Embryonic facial prominence (tissue), 1 donor: ENCODE data around the gene RGPD6.
"Not testable (repeated sequence)": the region's sequence is repeated elsewhere in the genome, so short reads cannot be mapped to it uniquely, and the experiment has no call there.

ENCODE experiments used
- DNase-seq: peaks from one replicate; pipeline ENCODE4 v3.0.0-alpha.2; 2016; ENCODE audit errors: extremely low spot score

The RGPD6 gene

DNA sequence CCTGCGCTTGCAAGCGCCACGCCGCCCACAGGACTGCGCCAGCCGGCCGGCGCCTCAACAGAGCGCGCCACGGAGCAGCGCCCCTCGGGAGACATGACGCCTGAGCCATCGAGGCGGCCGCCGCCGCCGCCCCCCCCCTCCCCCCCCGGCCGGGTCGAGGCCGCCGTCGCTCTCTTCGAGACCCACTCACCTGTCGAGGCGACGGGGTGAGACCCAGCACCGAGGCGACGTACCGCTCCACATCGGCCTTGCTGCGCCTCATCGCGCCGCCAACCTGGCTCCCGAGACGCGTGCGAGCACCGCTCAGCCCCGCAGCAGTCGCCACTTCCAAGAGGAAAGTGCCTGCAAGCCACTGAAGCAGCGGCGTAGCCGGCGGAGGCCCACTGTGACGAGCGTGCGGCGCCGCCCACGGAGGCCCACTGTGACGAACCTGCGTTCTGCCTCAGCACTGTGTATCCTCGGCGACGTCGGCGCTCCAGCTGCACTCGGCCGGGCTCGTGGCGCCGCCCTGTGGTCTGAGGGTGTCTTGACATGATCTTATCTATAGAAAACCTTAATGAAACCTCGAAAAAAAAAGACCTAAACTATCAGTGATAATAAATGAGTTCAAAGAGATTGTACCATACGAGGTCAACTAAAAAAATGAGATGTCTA, at the start of gene RGPD6:
TSS of gene RGPD6 (minus strand) at position 460 of the 654 bp plus-strand sequence. CDS start at position 262, 198 bp downstream.
- not testable (repeated sequence) for DNase-seq

DNA sequence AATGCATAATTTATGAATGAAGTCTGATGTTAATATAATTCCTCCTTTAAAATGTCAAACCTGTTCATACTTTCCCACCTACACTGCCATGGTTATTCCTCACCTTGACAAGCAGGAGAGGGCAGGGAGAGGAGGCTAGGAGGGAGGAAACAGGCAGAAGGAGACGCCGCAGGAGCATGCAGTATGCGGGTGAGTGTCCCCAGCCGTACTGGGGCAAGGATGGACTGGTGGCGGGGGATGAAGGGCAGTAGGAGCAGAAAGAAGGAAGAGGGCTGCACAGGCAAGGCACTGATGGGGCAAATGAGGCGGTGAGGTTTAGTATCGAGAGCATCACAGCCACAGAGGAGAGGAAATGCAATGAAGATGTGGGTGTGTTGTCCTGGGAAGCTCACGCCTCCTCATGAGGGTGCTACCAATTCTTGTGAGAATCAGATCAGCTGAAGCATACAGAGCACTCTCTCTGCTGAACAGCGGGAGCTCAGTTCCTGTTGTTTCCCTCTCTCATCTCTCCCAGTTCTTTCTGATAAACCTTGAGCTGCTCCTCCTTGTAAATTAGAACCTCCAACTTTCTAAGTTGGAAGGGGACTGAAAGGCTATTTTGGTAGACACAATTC, 42.4 kb upstream of the RGPD6 start:
- DNase-seq, result not testable (repeated sequence)

DNA sequence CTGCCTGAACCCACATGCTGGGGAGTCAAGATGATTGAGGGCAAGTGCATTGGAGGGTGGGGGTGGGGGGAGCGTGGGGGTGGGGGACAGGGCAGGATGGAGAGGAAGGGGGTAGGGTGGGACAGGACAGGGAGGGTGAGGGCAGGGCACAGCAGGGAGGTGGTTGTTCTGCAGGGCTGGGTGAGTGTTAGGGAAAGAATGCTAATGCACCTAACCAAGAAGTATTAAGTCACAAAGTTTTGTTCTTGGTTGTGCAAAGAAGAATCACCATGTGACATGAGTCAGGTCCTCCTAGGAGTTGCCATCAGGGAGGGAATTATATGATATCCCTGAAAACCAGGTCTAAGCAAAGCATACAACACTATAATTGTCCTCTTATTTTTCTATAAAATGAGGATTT, 36.9 kb upstream of the RGPD6 start:
- DNase-seq, result not testable (repeated sequence)

DNA sequence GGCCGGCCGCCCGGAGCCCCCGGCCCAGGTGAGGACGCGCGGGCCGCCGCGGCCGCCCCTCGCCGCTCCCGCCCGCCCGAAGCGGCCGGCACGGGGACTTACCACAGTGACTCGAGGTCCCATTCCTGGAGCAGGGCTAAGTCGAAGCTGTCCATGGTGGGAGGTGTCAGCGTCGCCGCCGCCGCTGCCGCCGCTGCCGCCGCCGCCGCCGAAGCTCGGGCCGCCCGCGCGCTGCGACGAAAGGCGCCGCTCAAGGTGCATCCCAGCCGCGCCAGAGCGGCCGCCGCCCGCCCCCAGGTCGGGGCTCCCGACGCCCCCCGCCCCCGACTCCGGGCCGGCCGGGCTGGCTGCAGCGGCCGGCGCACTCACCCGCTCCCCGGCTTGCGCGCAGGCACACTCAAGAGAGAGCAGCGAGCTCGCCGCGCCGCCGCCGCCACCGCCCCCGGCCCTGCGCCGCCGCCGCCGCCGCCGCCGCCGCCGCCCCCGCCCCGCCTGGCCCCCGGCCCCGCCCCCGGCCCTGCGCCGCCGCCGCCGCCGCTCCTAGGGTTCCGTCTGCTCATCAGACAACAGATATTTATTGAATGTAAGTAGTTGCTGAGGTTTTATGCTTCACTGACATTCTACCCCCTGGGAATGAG, 33.7 kb upstream of the RGPD6 start:
- not testable (repeated sequence) for DNase-seq

DNA sequence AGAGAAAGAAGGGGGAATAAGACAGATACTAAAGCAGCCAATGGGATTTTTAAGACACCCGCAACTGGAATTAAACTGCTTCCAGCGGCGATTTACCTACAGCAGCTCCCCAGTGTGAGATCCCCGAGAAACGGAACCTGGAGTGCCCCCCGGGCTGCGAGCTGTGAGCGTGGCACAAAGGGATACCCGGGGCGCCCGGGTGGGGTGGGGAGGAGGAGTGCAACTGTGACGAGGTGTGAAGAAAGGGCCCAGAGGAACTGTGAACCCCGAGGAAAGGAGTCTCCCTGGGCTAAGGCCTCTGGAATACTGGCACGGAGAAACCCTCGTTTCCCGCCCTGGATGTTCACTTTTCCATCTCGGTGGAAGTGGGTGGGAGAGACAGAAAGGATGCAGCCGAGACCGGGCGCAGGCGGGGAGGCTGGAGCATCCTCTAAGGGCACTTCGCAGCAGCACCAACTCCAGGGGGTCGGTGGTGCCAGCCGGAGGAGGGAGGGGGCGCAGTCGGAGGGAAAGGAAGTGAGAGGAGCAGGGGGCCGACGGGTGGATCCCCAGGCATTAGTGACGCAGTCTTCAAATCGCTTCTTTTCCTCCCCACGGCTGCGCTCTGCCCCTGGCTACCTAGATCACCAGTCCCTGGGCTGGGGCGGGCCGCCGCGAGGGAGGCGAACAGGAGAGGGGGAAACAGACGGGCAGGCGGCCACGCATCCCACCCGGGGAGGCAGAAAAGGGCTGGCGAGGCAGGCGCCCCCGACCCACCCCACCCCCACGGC, 33.0 kb upstream of the RGPD6 start:
- not testable (repeated sequence) for DNase-seq

DNA sequence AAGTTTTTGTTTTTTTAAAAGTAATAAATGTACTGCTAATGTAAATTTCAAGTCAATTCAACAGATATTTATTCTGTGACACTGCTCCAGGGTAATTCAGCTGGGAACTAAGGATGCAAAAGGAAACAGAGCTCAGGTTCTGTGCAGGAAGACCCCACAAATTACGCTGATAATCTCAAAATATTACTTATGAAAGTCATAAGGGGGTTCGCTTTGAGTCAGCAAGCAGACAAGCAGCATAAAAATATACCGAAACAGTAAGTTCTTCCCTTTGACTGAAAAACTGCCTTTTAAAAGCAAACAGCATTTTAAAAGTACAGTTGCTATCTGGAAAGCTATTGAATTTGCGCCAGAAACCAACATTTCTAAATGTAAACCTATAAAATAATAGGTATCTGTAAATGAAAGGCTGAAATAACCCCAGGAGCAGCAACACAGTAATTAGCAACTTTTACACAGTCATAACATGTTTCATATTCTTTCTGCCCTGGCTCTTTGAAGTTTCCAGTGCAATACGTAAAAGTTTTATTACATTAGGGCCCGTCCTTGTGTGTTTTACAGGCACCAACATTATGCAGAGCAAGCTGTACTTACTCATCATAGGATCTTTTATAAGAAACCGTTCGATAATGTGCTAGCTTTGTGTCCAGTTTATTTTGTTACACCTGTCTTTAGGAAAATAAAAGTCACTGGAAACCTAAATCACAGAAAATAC, 31.9 kb upstream of the RGPD6 start:
- DNase-seq, result not testable (repeated sequence)

DNA sequence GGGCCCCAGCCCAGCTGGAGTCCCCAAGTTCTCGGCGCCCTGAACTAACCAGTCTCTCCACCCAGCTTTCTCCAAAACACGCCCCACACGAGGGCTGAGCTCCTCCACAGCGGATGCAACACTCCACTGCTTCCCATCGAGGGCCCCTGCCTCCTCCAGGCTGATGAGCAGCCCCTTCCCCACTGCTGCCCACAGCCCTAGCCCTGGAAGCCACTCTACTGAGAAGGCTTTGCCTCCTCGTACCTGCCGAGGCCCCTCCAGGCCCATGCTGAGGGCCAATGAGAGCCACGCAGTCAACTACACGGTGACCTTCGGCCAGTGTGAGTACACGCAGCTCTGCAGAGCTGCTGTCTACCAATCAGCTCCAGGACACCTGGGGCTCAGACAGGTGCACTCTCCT, 28.0 kb upstream of the RGPD6 start:
- not testable (repeated sequence) for DNase-seq

DNA sequence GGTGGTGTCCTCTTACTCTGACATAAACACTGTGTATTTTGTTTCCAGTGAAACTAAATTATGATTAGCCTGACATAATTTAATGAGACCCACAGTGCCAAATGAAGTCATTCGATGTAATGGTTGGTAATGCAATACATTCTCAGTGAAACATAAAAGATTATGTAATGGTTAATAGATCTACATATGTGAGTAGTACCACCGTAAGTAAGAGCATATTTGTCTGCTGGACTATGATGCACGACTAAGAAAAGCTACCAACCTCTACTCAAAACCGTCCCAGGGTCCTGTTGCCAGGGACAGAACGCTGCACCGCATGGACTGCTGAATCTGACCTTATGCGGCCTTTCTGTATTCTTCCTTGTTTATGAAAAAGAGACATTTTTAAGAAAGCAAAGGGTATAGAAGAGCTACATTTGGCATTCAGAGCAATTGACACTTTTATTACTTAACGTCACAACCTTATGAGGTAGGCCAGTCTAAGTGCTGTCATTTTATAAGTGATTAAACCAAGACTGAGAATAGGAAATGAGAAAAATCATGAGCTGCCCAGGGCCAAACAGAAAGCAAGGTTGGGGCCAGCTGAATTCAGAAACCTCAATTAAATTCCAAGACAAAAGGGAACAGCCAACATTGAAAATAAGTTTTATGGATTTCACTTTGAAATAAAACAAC, 27.0 kb upstream of the RGPD6 start:
- DNase-seq, result not testable (repeated sequence)

DNA sequence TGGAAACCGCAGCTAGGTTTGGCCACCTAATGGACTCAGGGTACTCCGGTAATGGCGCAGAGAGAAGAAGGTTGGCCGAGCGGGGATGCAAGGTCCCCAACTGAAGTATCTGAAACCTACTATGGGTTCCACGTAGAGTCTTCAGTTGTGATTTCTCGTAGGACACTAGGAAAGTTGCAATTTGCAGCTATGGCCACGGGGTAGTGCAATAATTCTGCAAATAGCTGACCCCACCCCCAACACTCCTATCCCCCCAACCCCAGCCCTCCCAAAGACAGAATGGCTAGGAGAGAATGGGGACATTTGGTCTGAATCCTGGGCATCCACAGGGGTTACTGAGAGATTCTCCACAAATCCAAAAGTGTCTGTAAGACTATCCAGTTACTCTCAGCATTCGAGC, 25.1 kb upstream of the RGPD6 start:
- not testable (repeated sequence) for DNase-seq

DNA sequence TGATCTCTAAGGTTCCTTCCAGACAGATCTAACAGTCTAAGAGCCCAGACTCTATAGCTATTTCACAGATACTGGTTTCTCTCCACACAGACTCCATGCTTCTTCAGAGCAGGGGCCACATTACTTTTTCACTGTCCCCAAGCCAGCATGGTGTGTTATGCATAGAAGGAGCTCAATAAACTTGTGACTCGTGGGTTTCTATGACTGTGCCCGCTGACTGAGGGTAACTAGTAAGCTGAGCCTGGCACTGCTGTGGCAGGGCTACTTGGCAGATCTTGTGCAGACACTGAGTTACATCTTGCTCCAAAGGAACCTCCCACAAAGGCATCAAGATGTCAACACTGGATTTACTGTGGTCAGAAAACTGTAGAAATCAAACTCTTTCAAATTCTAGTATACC, 15.0 kb upstream of the RGPD6 start:
- DNase-seq, result not testable (repeated sequence)

DNA sequence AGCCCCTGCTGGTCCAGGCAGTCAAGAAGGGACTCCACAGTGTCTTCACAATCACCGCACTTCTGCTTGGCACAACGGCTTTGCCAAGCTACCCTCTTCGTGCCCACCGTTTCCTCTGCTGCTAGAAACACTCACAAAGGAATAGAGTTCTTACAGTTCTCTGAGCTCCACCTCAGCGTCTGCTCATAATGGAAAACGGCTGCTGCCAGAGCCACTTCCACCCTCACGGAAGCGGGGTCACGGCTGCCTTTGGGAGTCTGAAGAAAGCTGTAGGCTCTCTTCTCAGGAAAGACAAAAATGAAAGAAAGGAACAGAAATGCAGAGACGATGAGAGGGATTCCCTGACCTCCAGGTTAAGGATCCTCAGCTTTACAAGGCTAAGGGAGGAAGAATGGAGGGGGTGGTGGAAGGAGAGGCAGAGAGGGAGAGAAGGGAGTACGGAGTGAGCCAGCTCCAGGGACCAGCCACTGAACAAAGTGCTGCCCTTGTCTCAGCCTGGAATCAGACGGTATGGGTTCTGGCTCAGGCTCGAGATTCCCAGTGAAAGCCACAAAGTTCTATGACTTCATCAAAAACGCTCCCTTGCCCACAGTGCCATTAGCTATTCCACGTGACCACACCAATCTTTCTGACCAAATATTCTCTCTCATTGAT, 12.8 kb upstream of the RGPD6 start:
- DNase-seq, result not testable (repeated sequence)

DNA sequence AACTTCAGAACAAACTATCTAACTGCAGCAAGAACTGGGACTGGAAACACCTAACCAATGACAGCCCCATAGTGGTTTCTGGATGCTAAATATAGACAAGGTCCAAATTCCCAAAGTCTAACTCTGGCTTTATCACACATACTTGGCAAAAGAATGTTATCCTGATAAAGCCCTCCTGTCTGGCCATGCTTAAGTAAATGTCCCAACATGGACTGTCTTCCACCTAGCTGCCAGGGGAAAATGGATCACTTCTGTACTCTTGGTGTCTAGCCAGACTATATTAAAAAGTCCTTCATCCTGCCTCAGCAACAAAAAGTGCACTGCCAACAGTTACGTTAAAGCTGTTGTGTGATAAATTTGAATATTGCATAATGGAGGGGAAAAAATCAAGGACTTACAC, 11.5 kb upstream of the RGPD6 start:
- not testable (repeated sequence) for DNase-seq

DNA sequence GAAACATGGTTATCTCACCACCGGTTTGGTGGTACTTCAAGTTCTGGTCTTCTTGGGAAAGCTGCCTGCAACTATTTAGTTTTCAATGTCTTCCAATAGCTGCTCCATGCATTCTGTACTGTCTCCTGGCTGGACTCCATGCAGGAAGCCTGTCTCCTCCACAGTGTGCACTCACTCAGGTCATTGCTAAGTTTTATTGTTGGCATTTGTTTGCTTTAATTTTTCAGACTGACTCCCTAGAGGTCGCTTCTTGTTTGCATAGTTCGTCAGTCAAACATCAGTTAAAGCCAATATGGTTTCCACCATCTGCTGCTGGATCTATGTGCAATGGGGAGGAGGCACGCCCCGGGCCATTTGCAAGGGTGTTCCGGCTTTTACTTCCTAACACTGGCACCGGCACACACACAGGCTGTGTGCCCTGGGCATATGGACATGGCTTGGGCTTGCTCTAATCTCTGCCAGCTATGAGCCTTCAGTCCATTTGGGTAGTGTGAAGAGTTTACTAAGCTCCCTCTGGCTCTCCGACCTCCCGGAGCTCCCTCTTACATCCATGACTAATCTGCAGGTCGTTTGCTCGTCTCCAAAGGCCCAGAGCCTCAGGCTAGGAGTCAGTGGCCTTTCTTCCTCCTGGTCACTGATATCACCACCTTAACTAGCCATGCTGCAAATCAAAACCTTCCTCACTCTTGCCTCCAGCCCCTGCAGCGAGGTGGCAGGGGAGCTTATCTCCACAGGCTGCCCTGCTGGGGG, 2.4 kb upstream of the RGPD6 start:
- DNase-seq, result not testable (repeated sequence)

DNA sequence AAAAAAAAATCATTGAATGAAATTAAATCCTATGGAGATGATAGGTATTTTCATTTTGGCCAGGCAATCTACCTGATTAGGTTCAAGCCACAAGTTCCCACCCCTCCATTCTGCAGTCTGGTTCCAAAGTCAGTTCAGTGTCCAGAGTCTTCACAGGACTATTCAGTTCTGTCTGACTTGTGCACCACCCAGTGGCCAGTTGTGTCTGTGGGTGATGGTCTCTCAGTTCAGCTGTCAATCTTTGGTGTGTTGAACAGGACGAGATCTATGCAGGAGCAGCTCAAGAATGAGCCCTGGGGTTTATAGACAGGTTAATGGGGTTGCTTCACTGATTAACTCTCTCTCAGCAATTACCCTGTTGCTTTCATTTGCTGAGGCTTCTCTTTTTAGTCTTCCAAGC, 1.4 kb upstream of the RGPD6 start:
- DNase-seq, result not testable (repeated sequence)

DNA sequence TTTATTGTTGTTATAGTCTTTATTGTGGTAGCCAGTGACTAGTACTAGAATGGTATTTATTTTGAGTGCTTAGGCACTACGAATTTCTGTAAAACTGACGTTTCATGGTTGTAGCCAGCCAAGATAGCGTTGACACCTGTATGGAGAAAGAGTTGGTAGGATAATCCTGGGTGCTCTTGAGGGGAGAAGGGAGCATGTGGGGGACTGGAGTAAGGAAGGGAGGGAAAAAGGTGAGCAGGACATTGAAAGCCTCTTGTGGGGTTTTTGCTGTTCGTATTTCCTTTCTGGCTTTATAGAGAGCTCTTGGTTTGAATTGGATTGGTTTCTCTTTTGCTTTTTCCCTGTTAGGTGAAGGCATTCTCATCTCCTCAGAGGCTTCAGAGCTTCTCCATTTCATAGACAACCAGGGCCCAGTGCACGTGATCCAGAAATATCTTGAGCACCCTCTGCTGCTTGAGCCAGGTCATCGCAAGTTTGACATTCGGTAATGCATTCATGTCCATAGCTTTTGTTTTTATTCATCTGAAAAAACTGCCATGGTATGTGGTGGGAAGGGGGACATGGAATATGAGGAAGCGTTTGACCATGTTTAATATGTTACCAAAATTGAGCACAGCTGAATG, 77.2 kb downstream of the RGPD6 start:
- DNase-seq, result not testable (repeated sequence)

DNA sequence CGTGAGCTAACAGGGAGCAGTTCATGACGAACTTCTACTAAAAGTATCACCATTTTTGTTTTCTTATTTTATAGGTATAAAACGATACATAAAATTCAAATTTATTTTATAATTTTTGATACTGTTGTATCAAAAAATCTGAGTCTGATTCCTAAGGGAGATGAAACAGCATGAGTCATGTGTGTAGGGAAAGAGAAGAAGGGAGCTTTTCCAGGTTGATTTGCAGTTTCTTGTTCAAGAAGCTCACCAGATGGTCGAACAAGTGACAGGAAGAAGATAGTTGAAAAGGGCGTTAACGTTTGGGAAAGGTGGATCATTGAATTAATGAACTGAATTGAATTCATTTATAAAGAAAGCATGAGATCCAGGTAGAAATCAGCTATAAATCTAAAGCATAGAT, 81.0 kb downstream of the RGPD6 start:
- not testable (repeated sequence) for DNase-seq

DNA sequence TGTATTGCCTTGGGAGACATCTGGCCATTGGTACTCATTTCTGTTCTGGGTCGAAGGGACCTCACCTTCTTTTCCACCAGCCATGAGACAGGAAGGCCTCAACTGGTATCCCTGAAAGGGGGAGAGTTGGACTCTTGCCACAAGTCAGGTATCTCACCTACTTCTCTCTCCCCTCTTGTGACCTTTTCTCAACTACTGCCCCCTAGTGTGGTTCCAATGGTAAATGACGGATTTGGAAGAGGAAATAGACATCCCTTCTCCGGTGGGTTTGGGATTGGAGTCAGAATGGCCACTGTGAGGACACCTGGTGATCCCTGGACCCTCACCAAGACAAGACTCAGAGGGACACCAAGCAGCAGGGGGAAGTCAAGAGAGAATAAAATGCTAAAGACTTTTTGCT, 82.5 kb downstream of the RGPD6 start:
- DNase-seq, result not testable (repeated sequence)

DNA sequence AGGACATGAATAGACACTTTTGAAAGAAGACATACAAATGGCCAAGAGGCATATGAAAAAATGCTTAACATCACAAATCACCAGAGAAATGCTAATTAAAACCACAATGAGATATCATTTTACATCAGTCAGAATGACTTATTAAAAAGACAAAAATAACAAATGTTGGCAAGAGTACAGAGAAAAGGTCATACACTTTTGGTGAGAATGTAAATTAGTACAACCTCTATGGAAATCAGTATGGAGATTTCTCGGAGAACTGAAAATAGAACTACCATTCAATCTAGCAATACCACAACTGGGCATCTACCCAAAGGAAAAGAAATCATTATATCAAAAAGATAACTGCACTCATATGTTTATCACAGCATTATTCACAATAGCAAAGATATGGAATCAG, 88.0 kb downstream of the RGPD6 start:
- DNase-seq, result not testable (repeated sequence)

DNA sequence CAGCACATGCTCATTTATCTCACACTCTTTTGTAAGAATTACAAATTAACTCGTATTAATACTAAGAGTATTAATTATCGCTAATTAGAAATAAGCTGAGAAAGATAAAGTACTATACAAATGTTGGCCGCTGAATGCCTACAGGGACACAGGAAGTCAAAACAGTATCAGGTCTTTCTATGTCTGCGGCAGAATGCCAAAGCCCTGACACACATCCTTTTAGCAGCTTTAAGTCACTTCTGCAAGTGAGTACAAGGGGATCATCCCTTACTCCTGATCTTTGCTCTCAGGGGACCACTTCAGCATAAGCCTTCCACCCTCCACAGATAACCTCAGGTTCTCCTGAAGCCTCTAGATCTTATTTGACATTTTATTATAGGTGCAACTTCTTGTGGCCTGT, 94.3 kb downstream of the RGPD6 start:
- DNase-seq, result not testable (repeated sequence)
